ENCODE measurements around the gene DENND1A.

DENND1A gene

GRCh38 chr9:123743737-123744136 lies 186.2 kb downstream of the DENND1A start:
- Histone ChIP-seq H2AFZ (ENCODE audit: low read depth, low read length) (no peak overlapping the region), H4K8ac (ENCODE audit: low read length) (no peak overlapping the region), H3K14ac (ENCODE audit: low read length in 2 of 2) (no peak overlapping the region), H4K91ac (ENCODE audit: low read length) (no peak overlapping the region), H3K4me1 (ENCODE audit: control insufficient read depth, insufficient read depth, low read depth, low read length) (no peaks in the 10 kb centered on the region), H3K4me2 (ENCODE audit: low read length, poor library complexity, severe bottlenecking) (no peak overlapping the region), H3K18ac (ENCODE audit: low read depth in 1 of 2, low read length in 2 of 2) (no peak overlapping the region), H3K36me3 (ENCODE audit: control insufficient read depth in 1 of 2, insufficient read depth in 2 of 2, low read depth in 1 of 2, low read length in 2 of 2) (no peaks in the 10 kb centered on the region), H3K79me1 (replicated peaks; ENCODE audit: low read length, poor library complexity, severe bottlenecking) (no peaks in the 10 kb centered on the region), H2BK15ac (ENCODE audit: low read depth, poor library complexity, severe bottlenecking) (no peak overlapping the region), H2BK12ac (ENCODE audit: low read length in 2 of 2) (no peak overlapping the region), H3K9me3 (ENCODE audit: control insufficient read depth, low read length) (no peaks in the 10 kb centered on the region), H2BK120ac (ENCODE audit: low read depth, low read length) (no peak overlapping the region), H3K9ac (ENCODE audit: low read length) (no peak overlapping the region), H3K27ac (ENCODE audit: low read length, poor library complexity, severe bottlenecking) (no peak overlapping the region), H3K27me3 (ENCODE audit: control insufficient read depth in 1 of 2, insufficient read depth in 1 of 2, low read length in 2 of 2) (no peaks in the 10 kb centered on the region), H2AK5ac (ENCODE audit: low read length, severe bottlenecking) (no peak overlapping the region), H3K4ac (ENCODE audit: low read depth in 1 of 2, low read length in 2 of 2) (no peak overlapping the region), H2BK5ac (ENCODE audit: low read depth, low read length, poor library complexity, severe bottlenecking) (no peak overlapping the region), H3K4me3 (ENCODE audit: insufficient read depth in 1 of 2, low read depth in 1 of 2, low read length in 2 of 2) (no peak overlapping the region), H3K23ac (ENCODE audit: low read length in 2 of 2) (no peak overlapping the region)
- 97% methylated on average over 4 of the region's 4 CpGs for WGBS
- no peak for DNase-seq

DNA sequence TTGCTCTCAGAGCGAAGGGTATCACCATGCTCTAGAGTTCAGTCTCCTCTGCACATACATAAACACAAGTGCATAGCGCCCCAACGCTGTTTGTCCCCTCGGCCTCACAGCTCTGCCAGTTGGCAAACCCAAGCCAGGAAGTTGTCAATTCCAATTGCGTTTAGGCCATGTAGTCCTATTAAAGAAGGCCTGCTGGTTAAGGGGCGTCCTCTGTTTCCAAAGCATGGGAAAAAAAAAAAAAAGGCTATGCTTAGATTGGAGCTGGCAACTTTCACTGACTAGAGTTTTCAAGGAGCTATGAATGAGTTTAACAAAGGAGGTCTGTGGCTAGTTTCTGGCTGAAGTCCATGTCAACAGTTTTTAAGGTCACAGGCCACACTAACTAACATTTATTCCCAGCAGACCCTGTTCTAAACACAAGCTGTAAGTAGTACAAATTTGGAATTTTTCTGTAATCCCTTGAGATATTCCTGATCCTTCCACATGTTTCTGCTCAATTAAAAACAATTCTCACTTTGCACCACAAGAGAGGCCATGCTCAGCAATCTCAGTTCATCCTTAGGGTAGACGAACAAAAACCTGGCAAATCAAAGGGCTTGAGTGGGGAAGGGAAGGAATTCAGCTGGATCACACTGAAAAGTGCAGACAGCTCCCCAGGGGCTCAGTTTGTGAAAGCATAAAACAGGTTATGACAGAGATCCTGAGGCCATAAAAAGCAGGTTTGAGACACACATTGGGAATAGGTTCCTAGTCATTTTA lies 187.7 kb downstream of the DENND1A start:
- Histone ChIP-seq H3K4me2 (ENCODE audit: low read length, poor library complexity, severe bottlenecking) (no peak overlapping the region), H4K8ac (ENCODE audit: low read length) (no peak overlapping the region), H3K4me1 (ENCODE audit: control insufficient read depth, insufficient read depth, low read depth, low read length) (no peaks in the 10 kb centered on the region), H2AK5ac (ENCODE audit: low read length, severe bottlenecking) (no peak overlapping the region), H2BK5ac (ENCODE audit: low read depth, low read length, poor library complexity, severe bottlenecking) (no peak overlapping the region), H2BK15ac (ENCODE audit: low read depth, poor library complexity, severe bottlenecking) (no peak overlapping the region), H3K23ac (ENCODE audit: low read length in 2 of 2) (no peak overlapping the region), H3K27ac (ENCODE audit: low read length, poor library complexity, severe bottlenecking) (no peak overlapping the region), H3K18ac (ENCODE audit: low read depth in 1 of 2, low read length in 2 of 2) (peak overlapping the region in 1 of 2 experiments; percentile 78), H3K36me3 (ENCODE audit: control insufficient read depth in 1 of 2, insufficient read depth in 2 of 2, low read depth in 1 of 2, low read length in 2 of 2) (no peaks in the 10 kb centered on the region), H2BK12ac (ENCODE audit: low read length in 2 of 2) (peak overlapping the region in 1 of 2 experiments; percentile 78), H3K14ac (ENCODE audit: low read length in 2 of 2) (no peak overlapping the region), H3K9me3 (ENCODE audit: control insufficient read depth, low read length) (no peaks in the 10 kb centered on the region), H3K4ac (ENCODE audit: low read depth in 1 of 2, low read length in 2 of 2) (no peak overlapping the region), H2BK120ac (ENCODE audit: low read depth, low read length) (no peak overlapping the region), H2AFZ (ENCODE audit: low read depth, low read length) (no peak overlapping the region), H3K79me1 (replicated peaks; ENCODE audit: low read length, poor library complexity, severe bottlenecking) (no peaks in the 10 kb centered on the region), H3K27me3 (ENCODE audit: control insufficient read depth in 1 of 2, insufficient read depth in 1 of 2, low read length in 2 of 2) (no peaks in the 10 kb centered on the region), H4K91ac (ENCODE audit: low read length) (no peak overlapping the region), H3K9ac (ENCODE audit: low read length) (no peak overlapping the region), H3K4me3 (ENCODE audit: insufficient read depth in 1 of 2, low read depth in 1 of 2, low read length in 2 of 2) (no peak overlapping the region)
- peak; percentile 65 for DNase-seq
- 68% methylated on average over 7 of the region's 7 CpGs for WGBS

DNA sequence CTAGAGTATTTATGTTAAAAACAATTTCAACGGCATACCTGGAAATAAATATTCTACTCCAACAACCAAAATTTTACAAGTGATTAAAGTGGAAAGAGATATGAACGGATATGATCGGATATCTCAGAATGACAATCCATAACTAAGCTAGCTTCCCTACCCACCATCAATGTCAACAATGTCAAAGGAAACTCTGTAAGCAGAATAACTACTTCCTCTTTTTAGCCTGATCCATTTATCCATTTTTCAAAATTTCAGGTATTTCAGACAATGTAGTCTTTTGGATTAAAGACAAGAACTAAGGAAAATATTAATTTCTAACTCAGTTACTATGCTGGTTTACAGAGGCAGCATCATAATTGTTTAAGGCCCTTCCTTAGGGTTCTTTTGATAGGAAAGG lies 188.7 kb downstream of the DENND1A start:
- no peak for DNase-seq
- Histone ChIP-seq H3K4me3 (ENCODE audit: insufficient read depth in 1 of 2, low read depth in 1 of 2, low read length in 2 of 2) (no peak overlapping the region), H3K27ac (ENCODE audit: low read length, poor library complexity, severe bottlenecking) (no peak overlapping the region), H3K36me3 (ENCODE audit: control insufficient read depth in 1 of 2, insufficient read depth in 2 of 2, low read depth in 1 of 2, low read length in 2 of 2) (no peaks in the 10 kb centered on the region), H3K14ac (ENCODE audit: low read length in 2 of 2) (no peak overlapping the region), H3K9me3 (ENCODE audit: control insufficient read depth, low read length) (no peaks in the 10 kb centered on the region), H3K79me1 (replicated peaks; ENCODE audit: low read length, poor library complexity, severe bottlenecking) (no peaks in the 10 kb centered on the region), H4K8ac (ENCODE audit: low read length) (no peak overlapping the region), H3K18ac (ENCODE audit: low read depth in 1 of 2, low read length in 2 of 2) (no peak overlapping the region), H3K4me2 (ENCODE audit: low read length, poor library complexity, severe bottlenecking) (no peak overlapping the region), H3K9ac (ENCODE audit: low read length) (no peak overlapping the region), H3K23ac (ENCODE audit: low read length in 2 of 2) (no peak overlapping the region), H3K27me3 (ENCODE audit: control insufficient read depth in 1 of 2, insufficient read depth in 1 of 2, low read length in 2 of 2) (no peaks in the 10 kb centered on the region), H2BK15ac (ENCODE audit: low read depth, poor library complexity, severe bottlenecking) (no peak overlapping the region), H2AFZ (ENCODE audit: low read depth, low read length) (no peak overlapping the region), H2AK5ac (ENCODE audit: low read length, severe bottlenecking) (no peak overlapping the region), H2BK12ac (ENCODE audit: low read length in 2 of 2) (no peak overlapping the region), H4K91ac (ENCODE audit: low read length) (no peak overlapping the region), H3K4me1 (ENCODE audit: control insufficient read depth, insufficient read depth, low read depth, low read length) (no peaks in the 10 kb centered on the region), H2BK120ac (ENCODE audit: low read depth, low read length) (no peak overlapping the region), H2BK5ac (ENCODE audit: low read depth, low read length, poor library complexity, severe bottlenecking) (no peak overlapping the region), H3K4ac (ENCODE audit: low read depth in 1 of 2, low read length in 2 of 2) (no peak overlapping the region)
- 100% methylated on average over 2 of the region's 3 CpGs for WGBS

GRCh38 chr9:123739902-123740301 lies 190.0 kb downstream of the DENND1A start:
- Histone ChIP-seq H3K79me1 (replicated peaks; ENCODE audit: low read length, poor library complexity, severe bottlenecking) (no peaks in the 10 kb centered on the region), H3K23ac (ENCODE audit: low read length in 2 of 2) (no peak overlapping the region), H3K18ac (ENCODE audit: low read depth in 1 of 2, low read length in 2 of 2) (no peak overlapping the region), H3K9ac (ENCODE audit: low read length) (no peak overlapping the region), H2BK15ac (ENCODE audit: low read depth, poor library complexity, severe bottlenecking) (no peak overlapping the region), H3K27ac (ENCODE audit: low read length, poor library complexity, severe bottlenecking) (no peak overlapping the region), H2AFZ (ENCODE audit: low read depth, low read length) (no peak overlapping the region), H4K8ac (ENCODE audit: low read length) (no peak overlapping the region), H4K91ac (ENCODE audit: low read length) (no peak overlapping the region), H3K4me3 (ENCODE audit: insufficient read depth in 1 of 2, low read depth in 1 of 2, low read length in 2 of 2) (no peak overlapping the region), H2BK120ac (ENCODE audit: low read depth, low read length) (no peak overlapping the region), H3K14ac (ENCODE audit: low read length in 2 of 2) (no peak overlapping the region), H3K4ac (ENCODE audit: low read depth in 1 of 2, low read length in 2 of 2) (no peak overlapping the region), H2BK5ac (ENCODE audit: low read depth, low read length, poor library complexity, severe bottlenecking) (no peak overlapping the region), H2AK5ac (ENCODE audit: low read length, severe bottlenecking) (no peak overlapping the region), H3K4me2 (ENCODE audit: low read length, poor library complexity, severe bottlenecking) (no peak overlapping the region), H3K9me3 (ENCODE audit: control insufficient read depth, low read length) (no peaks in the 10 kb centered on the region), H2BK12ac (ENCODE audit: low read length in 2 of 2) (no peak overlapping the region), H3K36me3 (ENCODE audit: control insufficient read depth in 1 of 2, insufficient read depth in 2 of 2, low read depth in 1 of 2, low read length in 2 of 2) (no peaks in the 10 kb centered on the region), H3K27me3 (ENCODE audit: control insufficient read depth in 1 of 2, insufficient read depth in 1 of 2, low read length in 2 of 2) (no peaks in the 10 kb centered on the region), H3K4me1 (ENCODE audit: control insufficient read depth, insufficient read depth, low read depth, low read length) (no peaks in the 10 kb centered on the region)
- no CpG with 5 or more reads among the region's 2 CpGs for WGBS
- no peak for DNase-seq
